HG03354 (cell line): ENCODE data around the gene GAA.
"Not testable (repeated sequence)": the region's sequence is repeated elsewhere in the genome, so short reads cannot be mapped to it uniquely, and the experiment has no call there.

Experiments
- ATAC-seq: cut with Tn5 transposase; IDR thresholded peaks from one replicate; pipeline ENCODE4 v1.9.1; 2021; ENCODE audit warnings: mild to moderate bottlenecking; ENCODE audit not compliant: unreplicated experiment, poor library complexity, severe bottlenecking

GAA gene

GRCh38 chr17:80082403-80083135 lies 18.8 kb upstream of the GAA start:
- ATAC-seq, result no peak

GRCh38 chr17:80083136-80083661 lies 18.2 kb upstream of the GAA start:
- ATAC-seq, result no peak

- no peak for ATAC-seq
Measured at GRCh38 chr17:80084773-80085172, 16.6 kb upstream of the GAA start.

- ATAC-seq, result no peak
Measured at GRCh38 chr17:80086081-80086480, 15.3 kb upstream of the GAA start.

GRCh38 chr17:80086616-80087015 lies 14.8 kb upstream of the GAA start:
- no peak for ATAC-seq

GRCh38 chr17:80087346-80088265 lies 13.8 kb upstream of the GAA start:
- no peak for ATAC-seq

GRCh38 chr17:80089762-80090161 lies 11.6 kb upstream of the GAA start:
- no peak for ATAC-seq

- not testable (repeated sequence) for ATAC-seq
Measured at GRCh38 chr17:80090164-80090563, 11.2 kb upstream of the GAA start.

GRCh38 chr17:80091376-80091775 lies 10.0 kb upstream of the GAA start:
- ATAC-seq, result no peak

- no peak for ATAC-seq
Measured at GRCh38 chr17:80092959-80093358, 8.4 kb upstream of the GAA start.

GRCh38 chr17:80095038-80095843 lies 6.1 kb upstream of the GAA start:
- no peak for ATAC-seq

GRCh38 chr17:80095844-80096475 lies 5.4 kb upstream of the GAA start:
- ATAC-seq, result no peak

- no peak for ATAC-seq
Measured at GRCh38 chr17:80096561-80097021, 4.8 kb upstream of the GAA start.

- ATAC-seq, result no peak
Measured at GRCh38 chr17:80097127-80097621, 4.2 kb upstream of the GAA start.

- ATAC-seq, result no peak
Measured at GRCh38 chr17:80097844-80098691, 3.3 kb upstream of the GAA start.

- ATAC-seq, result no peak
Measured at GRCh38 chr17:80099291-80100034, 1.9 kb upstream of the GAA start.

- ATAC-seq, result no peak
Measured at GRCh38 chr17:80100035-80100323, 1.4 kb upstream of the GAA start.
